Transverse colon (tissue), 4 donors: ENCODE results near the gene ADAMTS16.

Experiments
- EP300 ChIP-seq: sonication (generic); formaldehyde crosslinking; IDR thresholded peaks from one replicate; pipeline ENCODE4 v1.6.1; 2017; ENCODE audit warnings: antibody characterized with exemption, low read depth
- POLR2A ChIP-seq: fragments of 450-650 bp; IDR thresholded peaks from one replicate; pipeline ENCODE4 v1.6.1; 2016; ENCODE audit warnings: antibody characterized with exemption, mild to moderate bottlenecking, moderate library complexity
- POLR2AphosphoS5 ChIP-seq, 3 donors: sonication (generic); formaldehyde crosslinking; IDR thresholded peaks; one replicate each; pipeline ENCODE4 v1.6.1; 2016; ENCODE audit warnings: antibody characterized with exemption in 3 of 3
- TF ChIP-seq, protein P1 (sequence below), 5 experiments: fragments of 200-600 bp in 3 of 5; fragments of 450-650 bp in 2 of 5; sonication (generic) in 3 of 5; IDR thresholded peaks; 1 replicate in 2 of 5; 2 replicates in 3 of 5; pipeline ENCODE4 v1.5.1; 2016 to 2017; ENCODE audit warnings: antibody characterized with exemption in 5 of 5, inconsistent platforms in 3 of 5, mild to moderate bottlenecking in 2 of 5, moderate library complexity in 1 of 5

DNA sequence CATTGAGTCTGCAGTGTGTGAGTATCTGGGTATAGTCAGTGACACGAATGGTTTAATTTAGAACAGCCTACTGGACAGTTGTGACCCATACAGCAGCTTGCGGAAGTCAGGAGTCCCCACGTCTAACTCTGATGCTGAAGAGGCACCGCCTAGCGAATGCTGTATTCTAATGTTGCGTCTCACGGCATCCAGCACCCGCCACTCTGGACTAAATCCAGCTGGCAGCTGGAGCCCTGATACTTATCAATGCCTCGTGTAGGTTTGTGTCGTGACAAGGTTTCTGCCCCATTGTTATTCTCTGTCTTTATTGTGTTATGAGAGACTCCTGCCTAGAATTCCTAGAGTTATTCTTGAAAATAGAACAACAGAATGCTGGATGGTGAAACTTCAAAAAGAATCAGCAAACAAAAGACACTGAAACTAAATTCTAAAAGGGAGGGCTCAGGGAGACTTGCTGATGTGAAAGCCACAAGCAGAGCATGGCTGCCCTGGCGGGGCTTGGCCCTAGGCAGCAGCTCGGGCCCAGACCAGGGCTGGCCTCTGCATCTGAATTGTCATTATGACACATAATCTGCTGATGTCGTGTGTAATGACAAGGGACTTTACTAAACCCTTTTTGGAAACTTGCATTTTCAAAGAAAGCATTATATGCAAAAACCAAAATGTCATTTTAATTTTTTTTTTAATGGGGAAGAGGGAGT is 158.9 kb downstream of the ADAMTS16 start:
- no peak for TF ChIP-seq EP300
- TF ChIP-seq, protein P1, sequence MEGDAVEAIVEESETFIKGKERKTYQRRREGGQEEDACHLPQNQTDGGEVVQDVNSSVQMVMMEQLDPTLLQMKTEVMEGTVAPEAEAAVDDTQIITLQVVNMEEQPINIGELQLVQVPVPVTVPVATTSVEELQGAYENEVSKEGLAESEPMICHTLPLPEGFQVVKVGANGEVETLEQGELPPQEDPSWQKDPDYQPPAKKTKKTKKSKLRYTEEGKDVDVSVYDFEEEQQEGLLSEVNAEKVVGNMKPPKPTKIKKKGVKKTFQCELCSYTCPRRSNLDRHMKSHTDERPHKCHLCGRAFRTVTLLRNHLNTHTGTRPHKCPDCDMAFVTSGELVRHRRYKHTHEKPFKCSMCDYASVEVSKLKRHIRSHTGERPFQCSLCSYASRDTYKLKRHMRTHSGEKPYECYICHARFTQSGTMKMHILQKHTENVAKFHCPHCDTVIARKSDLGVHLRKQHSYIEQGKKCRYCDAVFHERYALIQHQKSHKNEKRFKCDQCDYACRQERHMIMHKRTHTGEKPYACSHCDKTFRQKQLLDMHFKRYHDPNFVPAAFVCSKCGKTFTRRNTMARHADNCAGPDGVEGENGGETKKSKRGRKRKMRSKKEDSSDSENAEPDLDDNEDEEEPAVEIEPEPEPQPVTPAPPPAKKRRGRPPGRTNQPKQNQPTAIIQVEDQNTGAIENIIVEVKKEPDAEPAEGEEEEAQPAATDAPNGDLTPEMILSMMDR (IDR thresholded peaks at IDR 0.05) = no peak
- no peak for TF ChIP-seq POLR2AphosphoS5 (IDR thresholded peaks at IDR 0.05)
- TF ChIP-seq POLR2A = no peak
